IMR-90 (cell line): ENCODE data around the gene GLB1L. TPM values are rescaled to one million over a fixed set of nuclear protein-coding genes. Genes with fewer than 3 reads are reported as not detected.

Source experiments
- ATAC-seq: fragments of 200-7000 bp; cut with Tn5 transposase; 2 replicates; pipeline ENCODE4 v1.9.1; 2020; ENCODE audit warnings: low read depth, mild to moderate bottlenecking, moderate library complexity
- BruUV-seq: library from RNA; stranded (reverse); fragments of 400-500 nt; replicated peaks from 2 replicates; lab custom pipeline; 2021; lab: Mats Ljungman, UMichigan
- CTCF ChIA-PET: fragments of 300-600 bp; formaldehyde crosslinking; extraction: SDS; loops from one replicate; lab custom pipeline; 2021; ENCODE audit warnings: antibody characterized with exemption; lab: Yijun Ruan, JAX
- POLR2A ChIA-PET: fragments of 300-600 bp; sonication (Branson Sonifier 250); formaldehyde crosslinking; loops from one replicate; lab custom pipeline; 2022; ENCODE audit warnings: antibody characterized with exemption; ENCODE audit not compliant: unreplicated experiment; lab: Charles Lee
- DNase-seq: peaks from one replicate; pipeline ENCODE4 v3.0.0; 2013
- H2AFZ ChIP-seq: replicated peaks from 2 replicates; pipeline ENCODE3; 2013; ENCODE audit warnings: low read length, mild to moderate bottlenecking; ENCODE audit not compliant: poor library complexity
- H2AK5ac ChIP-seq: 2 replicates; pipeline ENCODE4 v1.6.1; 2013; ENCODE audit warnings: low read depth, low read length, inconsistent platforms
- H2AK9ac ChIP-seq: replicated peaks from 2 replicates; pipeline ENCODE3; 2013; ENCODE audit warnings: mild to moderate bottlenecking, low read depth, low read length, moderate library complexity; ENCODE audit not compliant: poor library complexity
- H2BK120ac ChIP-seq: 2 replicates; pipeline ENCODE4 v1.6.1; 2013; ENCODE audit warnings: low read depth, low read length, inconsistent platforms
- H2BK15ac ChIP-seq: 3 replicates; pipeline ENCODE4 v1.6.1; 2013; ENCODE audit warnings: low read depth, low read length, inconsistent platforms
- H2BK20ac ChIP-seq: 2 replicates; pipeline ENCODE4 v1.6.1; 2013; ENCODE audit warnings: low read depth, mild to moderate bottlenecking, inconsistent platforms, low read length, moderate library complexity
- H2BK5ac ChIP-seq: 2 replicates; pipeline ENCODE4 v1.6.1; 2013; ENCODE audit warnings: mild to moderate bottlenecking, low read depth, low read length, inconsistent platforms; ENCODE audit not compliant: poor library complexity, severe bottlenecking
- H3K14ac ChIP-seq: replicated peaks from 2 replicates; pipeline ENCODE4 v1.6.1; 2013; ENCODE audit warnings: low read depth, low read length, inconsistent platforms
- H3K18ac ChIP-seq: 2 replicates; pipeline ENCODE4 v1.6.1; 2013; ENCODE audit warnings: low read depth, low read length, control low read depth
- H3K23ac ChIP-seq: 2 replicates; pipeline ENCODE4 v1.6.1; 2013; ENCODE audit warnings: low read depth, low read length, inconsistent platforms
- H3K27ac ChIP-seq: 2 replicates; pipeline ENCODE4 v1.5.1; 2013; ENCODE audit warnings: mild to moderate bottlenecking, control low read depth, low read length; ENCODE audit not compliant: insufficient read depth
- H3K27me3 ChIP-seq: 2 replicates; pipeline ENCODE4 v1.6.1; 2013; ENCODE audit warnings: low read length; ENCODE audit not compliant: control insufficient read depth, insufficient read depth
- H3K36me3 ChIP-seq: 2 replicates; pipeline ENCODE4 v1.6.1; 2013; ENCODE audit warnings: low read length, mixed read lengths; ENCODE audit not compliant: control insufficient read depth, insufficient read depth
- H3K4ac ChIP-seq: 2 replicates; pipeline ENCODE4 v1.6.1; 2013; ENCODE audit warnings: low read depth, low read length, inconsistent platforms
- H3K4me1 ChIP-seq: 2 replicates; pipeline ENCODE4 v1.6.1; 2013; ENCODE audit warnings: low read length, mixed read lengths; ENCODE audit not compliant: control insufficient read depth, insufficient read depth
- H3K4me2 ChIP-seq: 2 replicates; pipeline ENCODE4 v1.6.1; 2013; ENCODE audit warnings: low read depth, mild to moderate bottlenecking, control low read depth, low read length, moderate library complexity
- H3K4me3 ChIP-seq: 2 replicates; pipeline ENCODE4 v1.5.1; 2013; ENCODE audit warnings: low read depth, mild to moderate bottlenecking, control low read depth, low read length, moderate library complexity; ENCODE audit not compliant: insufficient read depth
- H3K56ac ChIP-seq: 2 replicates; pipeline ENCODE4 v1.6.1; 2013; ENCODE audit warnings: low read length, inconsistent platforms; ENCODE audit not compliant: insufficient read depth; ENCODE audit errors: extremely low read depth
- H3K79me1 ChIP-seq, 2 experiments: 2 replicates each; pipeline ENCODE4 v1.6.1; 2013; ENCODE audit warnings: low read length in 2 of 2, inconsistent platforms in 1 of 2, low read depth in 1 of 2
- H3K9ac ChIP-seq: 2 replicates; pipeline ENCODE4 v1.6.1; 2013; ENCODE audit warnings: low read depth, low read length, control low read depth
- H3K9me1 ChIP-seq: 2 replicates; pipeline ENCODE4 v1.6.1; 2013; ENCODE audit warnings: low read length, inconsistent platforms; ENCODE audit not compliant: insufficient read depth
- H3K9me3 ChIP-seq: 2 replicates; pipeline ENCODE4 v1.6.1; 2013; ENCODE audit warnings: low read length; ENCODE audit not compliant: control insufficient read depth, insufficient read depth
- H4K20me1 ChIP-seq: 2 replicates; pipeline ENCODE4 v1.6.1; 2013; ENCODE audit warnings: low read length, inconsistent platforms; ENCODE audit not compliant: insufficient read depth
- H4K5ac ChIP-seq: 2 replicates; pipeline ENCODE4 v1.6.1; 2013; ENCODE audit warnings: mild to moderate bottlenecking, low read depth, low read length, control low read depth
- H4K8ac ChIP-seq, 2 experiments: 2 replicates each; pipeline ENCODE4 v1.6.1; 2013; ENCODE audit warnings: low read depth in 2 of 2, low read length in 2 of 2, control low read depth in 1 of 2, inconsistent platforms in 1 of 2
- H4K91ac ChIP-seq: 2 replicates; pipeline ENCODE4 v1.6.1; 2013; ENCODE audit warnings: low read depth, low read length, inconsistent platforms; ENCODE audit not compliant: insufficient read depth
- CTCF ChIP-seq: conservative IDR thresholded peaks from 2 replicates; pipeline ENCODE4 v1.5.1; 2012; ENCODE audit warnings: mild to moderate bottlenecking, low read depth, low read length, improper control_type of control experiment
- ELK1 ChIP-seq: fragments of 150-350 bp; IDR thresholded peaks from 2 replicates; pipeline ENCODE4 v1.6.1; 2016; ENCODE audit warnings: low read depth, mild to moderate bottlenecking, low read length, moderate library complexity, borderline replicate concordance
- MAFK ChIP-seq: IDR thresholded peaks from 2 replicates; pipeline ENCODE4 v1.6.1; 2012; ENCODE audit warnings: low read depth, low read length, improper control_type of control experiment
- MXI1 ChIP-seq: IDR thresholded peaks from 2 replicates; pipeline ENCODE4 v1.6.1; 2012; ENCODE audit warnings: low read depth, mild to moderate bottlenecking, low read length, moderate library complexity, borderline replicate concordance
- WGBS, 2 experiments: methylation state at CpG; one replicate each; pipeline versions ENCODE4 v1.1.5 to v1.1.7; 2013; ENCODE audit warnings: missing lambda C conversion rate in 2 of 2; ENCODE audit not compliant: insufficient read length in 1 of 2; ENCODE audit errors: extremely low coverage in 2 of 2; 5-methylcytosine and 5-hydroxymethylcytosine counted together
- dilution Hi-C: fragments of 300-500 bp; cut with HindIII; formaldehyde crosslinking; loops from one replicate; pipeline ENCODE4 v1.14.3; 2018; ENCODE audit warnings: low sequenced_read_pairs; ENCODE audit not compliant: unreplicated experiment
- in situ Hi-C: fragments of 300-500 bp; cut with MboI; formaldehyde crosslinking; loops from 3 replicates; pipeline ENCODE4 v1.14.3; 2019; ENCODE audit warnings: low sequenced_read_pairs, inconsistent platforms, mixed read lengths
- intact Hi-C: fragments of 100-400 bp; cut with micrococcal nuclease; formaldehyde crosslinking; loops from 2 replicates; pipeline ENCODE4 v1.10.0; 2022
- polyA plus RNA-seq, 3 experiments: library from polyadenylated mRNA; depleted of rRNA; stranded (reverse); fragments of >200 nt; gene quantifications; 2 replicates each; pipeline ENCODE4 v1.2.3, GENCODE V29; 2012; ENCODE audit warnings: low replicate concordance in 1 of 3
- total RNA-seq: library from RNA; depleted of rRNA; stranded (reverse); fragments of >200 nt; gene quantifications from 2 replicates; pipeline ENCODE4 v1.2.3, GENCODE V29; 2012

GLB1L gene
- total and polyA plus RNA-seq, 2 of the 4 experiments (the other 2 are of a cell fraction) = 4.1 to 6.2 TPM

GRCh38 chr2:219287580-219288265, 42.5 kb upstream of the GLB1L start:
- ATAC-seq (no peak), DNase-seq (no peak)
- Histone ChIP-seq H2AFZ (no peak overlapping the region), H4K20me1 (peaks cover 10% of the 10 kb centered on the region; the same call in 1 of the 2 replicates), H2BK20ac (no peak overlapping the region), H3K9ac (no peak overlapping the region), H2BK120ac (no peak overlapping the region), H3K18ac (no peak overlapping the region), H2BK15ac (no peak overlapping the region), H3K56ac (no peak overlapping the region), H4K91ac (no peak overlapping the region), H3K4me2 (no peak overlapping the region), H3K14ac (no peak overlapping the region), H3K9me3 (no peaks in the 10 kb centered on the region), H2AK9ac (no peak overlapping the region), H3K9me1 (peaks cover 11% of the 10 kb centered on the region; the same call in 1 of the 2 replicates), H2AK5ac (no peak overlapping the region), H3K4me1 (peaks cover 14% of the 10 kb centered on the region), H3K36me3 (peaks cover 37% of the 10 kb centered on the region), H3K79me1 (peaks cover 0 to under 1% of the 10 kb centered on the region in 2 experiments; a peak in 1 of 4 replicates), H3K4me3 (no peak overlapping the region), H3K23ac (no peak overlapping the region), H2BK5ac (no peak overlapping the region), H3K27ac (no peak overlapping the region), H4K8ac (no peak overlapping the region), H3K4ac (no peak overlapping the region), H3K27me3 (no peaks in the 10 kb centered on the region), H4K5ac (no peak overlapping the region)
- intact Hi-C loops (loop anchor here (2.0 kb wide), 1 partner anchor 57 kb away; no protein-coding TSS in a partner anchor), in situ Hi-C loops (no loop called here), dilution Hi-C loops (no loop called here)
- no TSS peak for BruUV-seq
- CTCF ChIA-PET = no interaction called here
- POLR2A ChIA-PET = interaction anchor here (0.5 to 0.7 kb wide), 2 partner anchors 8 to 100 kb away, joined by 3 read pairs; partner anchors contain the start of gene DNPEP
- 83% methylated on average over 1 of the region's 10 CpGs; no CpG with 5 or more reads in 1 of the 2 experiments for WGBS, 2 experiments
- TF ChIP-seq MAFK (no peak), ELK1 (no peak), MXI1 (no peak), CTCF (no peak)
